ENCODE data around the gene PLAAT3.

DNA sequence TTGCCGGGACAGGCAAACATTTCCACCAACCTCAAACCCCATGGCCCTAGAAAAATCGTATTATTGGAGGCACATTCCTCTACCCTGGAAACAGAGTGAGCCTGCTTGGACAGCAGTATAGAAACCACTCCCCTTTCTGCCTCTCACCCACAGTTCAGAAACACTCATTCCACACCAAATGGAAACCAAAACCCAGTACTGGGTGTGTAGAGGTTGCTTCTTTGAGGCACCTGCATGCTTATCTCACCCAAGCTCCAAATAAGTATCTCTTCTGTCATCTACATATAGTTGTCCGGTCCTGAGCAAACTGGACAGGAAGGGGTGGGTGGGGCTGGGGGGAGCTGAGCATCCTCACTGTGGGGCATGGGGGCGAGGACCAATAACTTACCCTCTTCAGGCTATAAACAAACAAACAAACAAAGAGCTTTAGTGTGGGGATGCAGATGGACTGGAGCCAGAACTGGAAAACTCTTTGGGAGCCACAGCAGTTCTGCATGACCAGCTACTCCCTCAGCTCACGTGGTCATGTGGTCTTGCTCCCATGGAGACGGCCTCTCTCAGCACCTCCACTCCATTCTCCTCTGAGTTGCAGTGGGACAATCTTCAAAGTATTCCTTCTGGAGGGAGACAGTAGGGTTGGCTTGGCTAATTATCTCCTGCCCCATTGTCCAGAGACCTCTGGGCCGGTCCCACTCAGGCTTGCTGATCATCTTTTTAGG is 50.0 kb downstream of the PLAAT3 start:
- TF ChIP-seq, protein P1, sequence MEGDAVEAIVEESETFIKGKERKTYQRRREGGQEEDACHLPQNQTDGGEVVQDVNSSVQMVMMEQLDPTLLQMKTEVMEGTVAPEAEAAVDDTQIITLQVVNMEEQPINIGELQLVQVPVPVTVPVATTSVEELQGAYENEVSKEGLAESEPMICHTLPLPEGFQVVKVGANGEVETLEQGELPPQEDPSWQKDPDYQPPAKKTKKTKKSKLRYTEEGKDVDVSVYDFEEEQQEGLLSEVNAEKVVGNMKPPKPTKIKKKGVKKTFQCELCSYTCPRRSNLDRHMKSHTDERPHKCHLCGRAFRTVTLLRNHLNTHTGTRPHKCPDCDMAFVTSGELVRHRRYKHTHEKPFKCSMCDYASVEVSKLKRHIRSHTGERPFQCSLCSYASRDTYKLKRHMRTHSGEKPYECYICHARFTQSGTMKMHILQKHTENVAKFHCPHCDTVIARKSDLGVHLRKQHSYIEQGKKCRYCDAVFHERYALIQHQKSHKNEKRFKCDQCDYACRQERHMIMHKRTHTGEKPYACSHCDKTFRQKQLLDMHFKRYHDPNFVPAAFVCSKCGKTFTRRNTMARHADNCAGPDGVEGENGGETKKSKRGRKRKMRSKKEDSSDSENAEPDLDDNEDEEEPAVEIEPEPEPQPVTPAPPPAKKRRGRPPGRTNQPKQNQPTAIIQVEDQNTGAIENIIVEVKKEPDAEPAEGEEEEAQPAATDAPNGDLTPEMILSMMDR (IDR thresholded peaks at IDR 0.05) = no peak
- TF ChIP-seq CEBPB (IDR thresholded peaks at IDR 0.05) (no peak), RFX5 (IDR thresholded peaks at IDR 0.05) (no peak), RAD21 (conservative IDR thresholded peaks at IDR 0.05 in 1 of 2, IDR thresholded peaks at IDR 0.05 in 1 of 2) (no peak), EP300 (IDR thresholded peaks at IDR 0.05) (no peak), SMC3 (IDR thresholded peaks at IDR 0.05) (no peak)

Measured in A549 (cell line).